ENCODE measurements around the gene MOB4.
A peak's percentile ranks its signal among the peaks of the same experiment; 100 is the strongest.

The MOB4 gene

DNA sequence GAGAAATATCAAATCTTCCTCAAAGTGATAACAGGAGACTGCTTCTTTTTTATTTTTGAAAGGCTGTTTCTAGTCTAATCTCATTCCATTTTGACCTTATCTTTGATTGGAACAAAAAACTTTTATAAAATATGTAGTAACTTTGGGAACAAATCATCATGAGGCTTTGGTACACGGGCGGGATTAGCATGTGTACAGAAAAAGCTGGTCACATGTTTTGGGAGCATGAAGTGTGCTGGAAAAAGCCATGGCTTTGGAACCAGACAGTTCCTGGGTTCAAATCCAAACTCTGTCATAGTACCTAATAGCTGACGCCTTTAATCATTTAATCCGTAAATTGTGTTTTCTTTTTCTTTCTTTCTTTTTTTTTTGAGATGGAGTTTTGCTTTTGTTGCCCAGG is 81.3 kb downstream of the MOB4 start:
- no peak for DNase-seq

GRCh38 chr2:197598450-197598849 is 82.6 kb downstream of the MOB4 start:
- no peak for DNase-seq

GRCh38 chr2:197599285-197599965 is 83.6 kb downstream of the MOB4 start:
- DNase-seq: peak; percentile 47

DNA sequence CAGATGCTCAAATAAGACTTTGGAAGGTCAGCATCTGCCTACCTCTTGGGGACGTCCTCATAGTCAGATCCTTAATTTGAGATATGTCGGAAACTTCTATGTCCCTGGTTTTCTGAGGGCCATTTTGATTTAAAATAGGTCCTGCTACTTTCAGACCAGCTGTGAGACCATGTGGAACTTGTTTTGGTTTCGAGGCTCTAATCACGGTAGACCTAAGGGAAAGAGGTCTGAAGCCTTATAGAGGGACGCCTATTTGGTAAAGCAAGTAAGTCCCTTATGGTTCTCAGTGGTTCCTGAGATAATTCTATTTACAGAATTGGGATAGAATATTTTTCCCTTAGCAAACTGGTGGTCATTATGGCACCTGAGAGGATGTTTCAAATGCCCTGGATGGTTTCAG is 84.4 kb downstream of the MOB4 start:
- no peak for DNase-seq

GRCh38 chr2:197601726-197602125 is 85.9 kb downstream of the MOB4 start:
- no peak for DNase-seq

All from NCI-H2171 (cell line).